MM.1S (cell line): ENCODE results near the gene MBLAC1.

Source experiments
- DNase-seq: peaks from one replicate; pipeline ENCODE4 v3.0.0-alpha.2; 2015
- H2AFZ ChIP-seq: fragments of 300-600 bp; sonication (generic); 2 replicates; pipeline ENCODE4 v1.6.0; 2016; ENCODE audit warnings: antibody characterized with exemption, low read length
- H3F3A ChIP-seq: fragments of 300-600 bp; sonication (generic); 2 replicates; pipeline ENCODE4 v1.6.1; 2016; ENCODE audit warnings: mild to moderate bottlenecking, antibody characterized with exemption, low read length, moderate library complexity, mixed read lengths; ENCODE audit not compliant: insufficient read depth
- H3K27ac ChIP-seq: fragments of 300-600 bp; sonication (generic); 2 replicates; pipeline ENCODE4 v1.5.1; 2016; ENCODE audit warnings: mild to moderate bottlenecking, low read length
- H3K27me3 ChIP-seq: fragments of 300-600 bp; sonication (generic); replicated peaks from 2 replicates; pipeline ENCODE4 v1.6.0; 2016; ENCODE audit warnings: low read length; ENCODE audit not compliant: insufficient read depth
- H3K36me3 ChIP-seq: fragments of 300-600 bp; sonication (generic); replicated peaks from 2 replicates; pipeline ENCODE4 v1.6.1; 2016; ENCODE audit warnings: mild to moderate bottlenecking, low read length, mixed read lengths; ENCODE audit not compliant: insufficient read depth
- H3K4me1 ChIP-seq: fragments of 300-600 bp; sonication (generic); 2 replicates; pipeline ENCODE4 v1.6.1; 2016; ENCODE audit warnings: low read length, mixed read lengths
- H3K4me2 ChIP-seq: fragments of 300-600 bp; sonication (generic); 2 replicates; pipeline ENCODE4 v1.6.0; 2016; ENCODE audit warnings: low read depth, low read length
- H3K4me3 ChIP-seq: fragments of 300-600 bp; sonication (generic); 2 replicates; pipeline ENCODE4 v1.5.1; 2016; ENCODE audit warnings: low read length, mixed read lengths
- H3K79me2 ChIP-seq: fragments of 300-600 bp; sonication (generic); 2 replicates; pipeline ENCODE4 v1.6.1; 2016; ENCODE audit warnings: mixed run types, low read length, mixed read lengths
- H3K9ac ChIP-seq: fragments of 300-600 bp; sonication (generic); 2 replicates; pipeline ENCODE4 v1.6.1; 2016; ENCODE audit warnings: low read length, mixed read lengths
- H3K9me2 ChIP-seq: fragments of 300-600 bp; sonication (generic); replicated peaks from 2 replicates; pipeline ENCODE4 v1.6.1; 2016; ENCODE audit warnings: mild to moderate bottlenecking, low read length, mixed read lengths; ENCODE audit not compliant: insufficient read depth
- H3K9me3 ChIP-seq: fragments of 300-600 bp; sonication (generic); replicated peaks from 2 replicates; pipeline ENCODE4 v1.6.1; 2016; ENCODE audit warnings: mild to moderate bottlenecking, low read length, mixed read lengths; ENCODE audit not compliant: insufficient read depth
- H4K20me1 ChIP-seq: fragments of 300-600 bp; sonication (generic); 2 replicates; pipeline ENCODE4 v1.6.1; 2016; ENCODE audit warnings: mild to moderate bottlenecking, low read length, moderate library complexity, mixed read lengths; ENCODE audit not compliant: insufficient read depth
- CTCF ChIP-seq: fragments of 300-600 bp; sonication (generic); IDR thresholded peaks from 2 replicates; pipeline ENCODE4 v1.5.1; 2016; ENCODE audit warnings: antibody characterized with exemption, low read length, mixed read lengths
- EZH2 ChIP-seq: fragments of 300-600 bp; sonication (generic); optimal IDR thresholded peaks from 2 replicates; pipeline ENCODE3; 2017; ENCODE audit warnings: low read depth, mild to moderate bottlenecking, antibody characterized with exemption, low read length, mixed read lengths
- EZH2phosphoT487 ChIP-seq: fragments of 300-600 bp; sonication (generic); IDR thresholded peaks from 2 replicates; pipeline ENCODE4 v1.6.1; 2018; ENCODE audit warnings: antibody characterized with exemption, low read length

The MBLAC1 gene

GRCh38 chr7:100130608-100131453 is 4.1 kb downstream of the MBLAC1 start:
- Histone ChIP-seq H3K4me2 (peak overlapping the region; percentile 94), H4K20me1 (no peaks in the 10 kb centered on the region), H3K9ac (peak overlapping the region; percentile 33; the same call in 1 of the 2 replicates), H3K9me2 (no peaks in the 10 kb centered on the region), H3K36me3 (no peaks in the 10 kb centered on the region), H3K4me3 (peak overlapping the region; percentile 38; the same call in 1 of the 2 replicates), H3K9me3 (no peaks in the 10 kb centered on the region), H3K79me2 (no peaks in the 10 kb centered on the region; the same call in 1 of the 2 replicates), H3F3A (peaks cover 20% of the 10 kb centered on the region), H3K4me1 (peaks cover 15% of the 10 kb centered on the region), H3K27me3 (no peaks in the 10 kb centered on the region), H3K27ac (no peak overlapping the region), H2AFZ (peak overlapping the region; percentile 59)
- TF ChIP-seq CTCF (peak; percentile 73), EZH2 (no peak)
- DNase-seq = peak; percentile 64

DNA sequence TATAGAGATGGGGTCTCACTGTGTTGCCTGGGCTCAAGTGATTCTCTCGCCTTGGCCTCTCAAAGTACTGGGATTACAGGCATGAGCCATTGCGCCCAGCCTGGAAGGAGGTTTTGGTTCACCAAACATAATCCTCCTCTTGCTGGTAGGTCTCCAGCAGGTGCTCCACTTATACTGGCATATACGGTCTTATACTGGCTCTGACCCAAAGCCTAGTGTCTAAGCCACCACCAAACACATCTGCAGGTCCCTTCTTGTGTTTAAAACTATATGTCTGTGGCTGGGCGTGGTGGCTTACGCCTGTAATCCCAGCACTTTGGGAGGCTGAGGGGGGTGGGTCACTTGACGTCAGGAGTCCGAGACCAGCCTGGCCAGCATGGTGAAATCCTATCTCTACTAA is 5.4 kb downstream of the MBLAC1 start:
- DNase-seq = no peak
- no peak overlapping the region for H3K9ac ChIP-seq
- peaks cover 15% of the 10 kb centered on the region for H3K4me1 ChIP-seq
- no peaks in the 10 kb centered on the region for H3K36me3 ChIP-seq
- no peaks in the 10 kb centered on the region for H3K79me2 ChIP-seq
- no peak overlapping the region for H3K4me3 ChIP-seq
- H2AFZ ChIP-seq = no peak overlapping the region
- H3K27me3 ChIP-seq = no peaks in the 10 kb centered on the region
- no peak for TF ChIP-seq CTCF
- no peak for TF ChIP-seq EZH2
- TF ChIP-seq EZH2phosphoT487 = no peak
- H3K4me2 ChIP-seq = no peak overlapping the region
- H3F3A ChIP-seq = peaks cover 11% of the 10 kb centered on the region
- H3K9me3 ChIP-seq = no peaks in the 10 kb centered on the region
- no peak overlapping the region for H3K27ac ChIP-seq
- H4K20me1 ChIP-seq = no peaks in the 10 kb centered on the region
- H3K9me2 ChIP-seq = no peaks in the 10 kb centered on the region

- TF ChIP-seq CTCF = peak; percentile 93
- no peak for TF ChIP-seq EZH2
- TF ChIP-seq EZH2phosphoT487 = no peak
- H3K4me1 ChIP-seq = peaks cover 14% of the 10 kb centered on the region
- no peak overlapping the region for H3K4me3 ChIP-seq
- H3K36me3 ChIP-seq = no peaks in the 10 kb centered on the region
- DNase-seq = peak; percentile 63
- no peak overlapping the region for H3K9ac ChIP-seq
- H3F3A ChIP-seq = peaks cover 11% of the 10 kb centered on the region
- no peaks in the 10 kb centered on the region for H3K27me3 ChIP-seq
- H2AFZ ChIP-seq = 0 out of 2 replicates have a peak overlapping the region, but pooled peaks have one; percentile 21
- no peaks in the 10 kb centered on the region for H3K9me3 ChIP-seq
- H3K9me2 ChIP-seq = no peaks in the 10 kb centered on the region
- H3K4me2 ChIP-seq = no peak overlapping the region
- H4K20me1 ChIP-seq = no peaks in the 10 kb centered on the region
- no peaks in the 10 kb centered on the region for H3K79me2 ChIP-seq
- H3K27ac ChIP-seq = no peak overlapping the region
These were observed 6.0 kb downstream of the MBLAC1 start for GRCh38 chr7:100132697-100133151.
